Measurements from ENCODE around the gene CHRM4. TPM values are rescaled to one million over a fixed set of nuclear protein-coding genes. Genes with fewer than 3 reads are reported as not detected.
A peak's percentile ranks its signal among the peaks of the same experiment; 100 is the strongest.

The CHRM4 gene
- total and polyA plus RNA-seq, 2 of the 13 experiments (the other 11 are each of a cell fraction or from before 2014, with no cell fraction given) = 0.13 to 0.21 TPM

DNA sequence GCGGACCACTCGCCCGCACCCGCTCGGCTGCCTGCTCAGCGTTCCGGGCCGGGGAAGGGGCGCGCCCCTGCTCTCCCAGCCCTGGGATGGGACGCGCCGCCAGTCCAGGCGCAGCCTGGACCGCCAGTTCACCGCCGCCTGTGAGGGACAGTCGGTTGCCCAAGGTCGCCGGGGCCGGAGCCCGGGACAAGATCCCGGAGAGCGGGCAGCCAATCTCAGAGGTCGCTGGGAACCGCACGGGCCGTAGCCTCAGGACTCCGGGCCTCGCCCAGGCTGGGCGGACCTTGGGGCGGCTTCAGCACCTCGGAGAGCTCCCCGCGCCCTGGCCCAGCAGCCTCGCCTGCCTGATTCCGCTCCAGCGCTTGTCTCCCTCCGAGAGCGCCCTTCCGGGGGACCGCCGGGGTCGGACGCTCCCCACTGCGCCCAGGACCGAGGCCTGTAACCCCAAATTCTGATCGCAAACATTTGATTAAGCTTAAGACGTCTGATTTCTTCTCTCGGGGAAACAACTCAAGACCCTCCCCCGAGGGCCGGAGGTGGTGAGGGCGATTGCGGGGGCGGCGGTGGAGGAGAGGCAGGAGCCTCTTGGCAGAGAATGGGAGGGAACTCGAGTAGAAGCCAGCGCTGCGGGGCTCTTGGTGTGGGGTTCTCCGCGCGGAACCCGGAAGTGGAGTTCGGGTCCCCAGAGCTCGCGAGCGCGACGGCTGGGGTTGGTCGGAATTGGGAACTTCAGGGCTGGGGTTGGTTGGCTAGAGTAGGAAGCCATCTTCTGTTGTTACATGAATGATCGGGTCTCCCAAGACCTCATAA is 1.1 kb upstream of the CHRM4 start (continued):
- TF ChIP-seq, protein P1, sequence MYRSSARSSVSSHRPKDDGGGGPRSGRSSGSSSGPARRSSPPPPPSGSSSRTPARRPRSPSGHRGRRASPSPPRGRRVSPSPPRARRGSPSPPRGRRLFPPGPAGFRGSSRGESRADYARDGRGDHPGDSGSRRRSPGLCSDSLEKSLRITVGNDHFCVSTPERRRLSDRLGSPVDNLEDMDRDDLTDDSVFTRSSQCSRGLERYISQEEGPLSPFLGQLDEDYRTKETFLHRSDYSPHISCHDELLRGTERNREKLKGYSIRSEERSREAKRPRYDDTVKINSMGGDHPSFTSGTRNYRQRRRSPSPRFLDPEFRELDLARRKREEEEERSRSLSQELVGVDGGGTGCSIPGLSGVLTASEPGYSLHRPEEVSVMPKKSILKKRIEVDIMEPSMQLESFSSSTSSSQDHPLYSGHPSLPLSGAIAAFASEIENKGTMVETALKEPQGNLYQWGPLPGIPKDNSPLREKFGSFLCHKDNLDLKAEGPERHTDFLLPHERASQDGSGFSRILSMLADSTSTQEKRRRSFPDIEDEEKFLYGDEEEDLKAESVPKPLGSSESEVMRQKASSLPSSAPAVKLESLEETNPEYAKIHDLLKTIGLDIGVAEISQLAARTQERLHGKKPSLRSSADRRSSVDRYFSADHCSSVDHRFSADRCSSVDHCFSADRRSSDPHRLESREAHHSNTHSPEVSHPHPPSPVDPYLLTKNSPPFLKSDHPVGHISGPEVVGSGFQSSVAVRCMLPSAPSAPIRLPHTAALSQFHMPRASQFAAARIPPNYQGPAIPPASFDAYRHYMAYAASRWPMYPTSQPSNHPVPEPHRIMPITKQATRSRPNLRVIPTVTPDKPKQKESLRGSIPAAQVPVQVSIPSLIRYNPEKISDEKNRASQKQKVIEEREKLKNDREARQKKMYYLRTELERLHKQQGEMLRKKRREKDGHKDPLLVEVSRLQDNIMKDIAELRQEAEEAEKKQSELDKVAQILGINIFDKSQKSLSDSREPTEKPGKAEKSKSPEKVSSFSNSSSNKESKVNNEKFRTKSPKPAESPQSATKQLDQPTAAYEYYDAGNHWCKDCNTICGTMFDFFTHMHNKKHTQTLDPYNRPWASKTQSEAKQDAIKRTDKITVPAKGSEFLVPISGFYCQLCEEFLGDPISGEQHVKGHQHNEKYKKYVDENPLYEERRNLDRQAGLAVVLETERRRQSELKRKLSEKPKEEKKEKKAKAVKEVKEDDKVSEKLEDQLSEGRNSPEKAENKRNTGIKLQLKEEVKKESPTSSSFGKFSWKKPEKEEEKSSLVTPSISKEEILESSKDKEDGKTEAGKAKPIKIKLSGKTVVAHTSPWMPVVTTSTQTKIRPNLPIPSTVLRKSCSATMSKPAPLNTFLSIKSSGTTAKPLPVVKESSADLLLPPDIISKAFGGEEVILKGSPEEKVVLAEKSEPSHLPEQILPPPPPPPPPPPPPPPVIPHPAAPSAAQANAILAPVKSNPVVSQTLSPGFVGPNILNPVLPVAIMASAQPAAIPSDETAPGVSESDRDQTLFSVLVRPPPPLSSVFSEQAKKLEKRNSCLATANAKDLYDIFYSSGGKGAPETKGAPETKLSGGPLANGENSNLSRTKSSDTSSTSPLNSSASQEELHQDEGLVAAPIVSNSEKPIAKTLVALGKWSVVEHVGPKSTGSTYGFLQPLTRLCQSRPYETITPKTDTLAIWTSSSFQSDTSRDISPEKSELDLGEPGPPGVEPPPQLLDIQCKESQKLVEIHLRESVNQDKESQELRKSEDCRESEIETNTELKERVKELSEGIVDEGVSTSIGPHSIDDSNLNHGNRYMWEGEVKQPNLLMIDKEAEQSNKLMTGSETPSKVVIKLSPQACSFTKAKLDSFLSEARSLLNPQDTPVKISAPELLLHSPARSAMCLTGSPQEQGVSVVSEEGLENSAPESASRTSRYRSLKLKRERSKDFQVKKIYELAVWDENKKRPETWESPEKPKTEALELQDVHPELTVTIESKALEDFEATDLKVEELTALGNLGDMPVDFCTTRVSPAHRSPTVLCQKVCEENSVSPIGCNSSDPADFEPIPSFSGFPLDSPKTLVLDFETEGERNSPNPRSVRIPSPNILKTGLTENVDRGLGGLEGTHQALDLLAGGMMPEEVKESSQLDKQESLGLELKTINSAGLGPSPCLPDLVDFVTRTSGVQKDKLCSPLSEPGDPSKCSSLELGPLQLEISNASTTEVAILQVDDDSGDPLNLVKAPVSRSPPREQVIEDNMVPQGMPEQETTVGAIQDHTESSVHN (CRISPR knock-in tag; IDR thresholded peaks at IDR 0.05) = no peak; the same call in 1 of the 2 replicates
- no peak for TF ChIP-seq POLR2A (IDR thresholded peaks at IDR 0.05; ENCODE audit: insufficient read depth in 1 of 2, low read depth in 2 of 2, low read length in 2 of 2)
- peak; percentile 89 for TF ChIP-seq ZNF839 (CRISPR knock-in tag; IDR thresholded peaks at IDR 0.05; ENCODE audit: borderline replicate concordance)
- TF ChIP-seq, protein P2, sequence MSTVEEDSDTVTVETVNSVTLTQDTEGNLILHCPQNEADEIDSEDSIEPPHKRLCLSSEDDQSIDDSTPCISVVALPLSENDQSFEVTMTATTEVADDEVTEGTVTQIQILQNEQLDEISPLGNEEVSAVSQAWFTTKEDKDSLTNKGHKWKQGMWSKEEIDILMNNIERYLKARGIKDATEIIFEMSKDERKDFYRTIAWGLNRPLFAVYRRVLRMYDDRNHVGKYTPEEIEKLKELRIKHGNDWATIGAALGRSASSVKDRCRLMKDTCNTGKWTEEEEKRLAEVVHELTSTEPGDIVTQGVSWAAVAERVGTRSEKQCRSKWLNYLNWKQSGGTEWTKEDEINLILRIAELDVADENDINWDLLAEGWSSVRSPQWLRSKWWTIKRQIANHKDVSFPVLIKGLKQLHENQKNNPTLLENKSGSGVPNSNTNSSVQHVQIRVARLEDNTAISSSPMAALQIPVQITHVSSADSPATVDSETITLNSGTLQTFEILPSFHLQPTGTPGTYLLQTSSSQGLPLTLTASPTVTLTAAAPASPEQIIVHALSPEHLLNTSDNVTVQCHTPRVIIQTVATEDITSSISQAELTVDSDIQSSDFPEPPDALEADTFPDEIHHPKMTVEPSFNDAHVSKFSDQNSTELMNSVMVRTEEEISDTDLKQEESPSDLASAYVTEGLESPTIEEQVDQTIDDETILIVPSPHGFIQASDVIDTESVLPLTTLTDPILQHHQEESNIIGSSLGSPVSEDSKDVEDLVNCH (CRISPR knock-in tag; IDR thresholded peaks at IDR 0.05) = peak; percentile 72; the same call in 1 of the 2 replicates
- TF ChIP-seq, protein P3, sequence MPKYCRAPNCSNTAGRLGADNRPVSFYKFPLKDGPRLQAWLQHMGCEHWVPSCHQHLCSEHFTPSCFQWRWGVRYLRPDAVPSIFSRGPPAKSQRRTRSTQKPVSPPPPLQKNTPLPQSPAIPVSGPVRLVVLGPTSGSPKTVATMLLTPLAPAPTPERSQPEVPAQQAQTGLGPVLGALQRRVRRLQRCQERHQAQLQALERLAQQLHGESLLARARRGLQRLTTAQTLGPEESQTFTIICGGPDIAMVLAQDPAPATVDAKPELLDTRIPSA (CRISPR knock-in tag; IDR thresholded peaks at IDR 0.05; ENCODE audit: borderline replicate concordance) = peak; percentile 96
- peak; percentile 98 for TF ChIP-seq ZNF547 (CRISPR knock-in tag; IDR thresholded peaks at IDR 0.05)
- TF ChIP-seq ZNF496 (CRISPR knock-in tag; IDR thresholded peaks at IDR 0.05; ENCODE audit: insufficient replicate concordance) = no peak
- TF ChIP-seq, protein P4, sequence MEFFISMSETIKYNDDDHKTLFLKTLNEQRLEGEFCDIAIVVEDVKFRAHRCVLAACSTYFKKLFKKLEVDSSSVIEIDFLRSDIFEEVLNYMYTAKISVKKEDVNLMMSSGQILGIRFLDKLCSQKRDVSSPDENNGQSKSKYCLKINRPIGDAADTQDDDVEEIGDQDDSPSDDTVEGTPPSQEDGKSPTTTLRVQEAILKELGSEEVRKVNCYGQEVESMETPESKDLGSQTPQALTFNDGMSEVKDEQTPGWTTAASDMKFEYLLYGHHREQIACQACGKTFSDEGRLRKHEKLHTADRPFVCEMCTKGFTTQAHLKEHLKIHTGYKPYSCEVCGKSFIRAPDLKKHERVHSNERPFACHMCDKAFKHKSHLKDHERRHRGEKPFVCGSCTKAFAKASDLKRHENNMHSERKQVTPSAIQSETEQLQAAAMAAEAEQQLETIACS (CRISPR knock-in tag; IDR thresholded peaks at IDR 0.05) = peak; percentile 72
- peak; percentile 98 for TF ChIP-seq ZNF589 (CRISPR knock-in tag; conservative IDR thresholded peaks at IDR 0.05)
- TF ChIP-seq, protein P5, sequence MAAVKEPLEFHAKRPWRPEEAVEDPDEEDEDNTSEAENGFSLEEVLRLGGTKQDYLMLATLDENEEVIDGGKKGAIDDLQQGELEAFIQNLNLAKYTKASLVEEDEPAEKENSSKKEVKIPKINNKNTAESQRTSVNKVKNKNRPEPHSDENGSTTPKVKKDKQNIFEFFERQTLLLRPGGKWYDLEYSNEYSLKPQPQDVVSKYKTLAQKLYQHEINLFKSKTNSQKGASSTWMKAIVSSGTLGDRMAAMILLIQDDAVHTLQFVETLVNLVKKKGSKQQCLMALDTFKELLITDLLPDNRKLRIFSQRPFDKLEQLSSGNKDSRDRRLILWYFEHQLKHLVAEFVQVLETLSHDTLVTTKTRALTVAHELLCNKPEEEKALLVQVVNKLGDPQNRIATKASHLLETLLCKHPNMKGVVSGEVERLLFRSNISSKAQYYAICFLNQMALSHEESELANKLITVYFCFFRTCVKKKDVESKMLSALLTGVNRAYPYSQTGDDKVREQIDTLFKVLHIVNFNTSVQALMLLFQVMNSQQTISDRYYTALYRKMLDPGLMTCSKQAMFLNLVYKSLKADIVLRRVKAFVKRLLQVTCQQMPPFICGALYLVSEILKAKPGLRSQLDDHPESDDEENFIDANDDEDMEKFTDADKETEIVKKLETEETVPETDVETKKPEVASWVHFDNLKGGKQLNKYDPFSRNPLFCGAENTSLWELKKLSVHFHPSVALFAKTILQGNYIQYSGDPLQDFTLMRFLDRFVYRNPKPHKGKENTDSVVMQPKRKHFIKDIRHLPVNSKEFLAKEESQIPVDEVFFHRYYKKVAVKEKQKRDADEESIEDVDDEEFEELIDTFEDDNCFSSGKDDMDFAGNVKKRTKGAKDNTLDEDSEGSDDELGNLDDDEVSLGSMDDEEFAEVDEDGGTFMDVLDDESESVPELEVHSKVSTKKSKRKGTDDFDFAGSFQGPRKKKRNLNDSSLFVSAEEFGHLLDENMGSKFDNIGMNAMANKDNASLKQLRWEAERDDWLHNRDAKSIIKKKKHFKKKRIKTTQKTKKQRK (IDR thresholded peaks at IDR 0.05; ENCODE audit: low read length) = no peak
- TF ChIP-seq PHF20 (CRISPR knock-in tag; IDR thresholded peaks at IDR 0.05) = peak; percentile 54; the same call in 1 of the 2 replicates
